ENCODE results near the gene LONP1.

LONP1 gene

GRCh38 chr19:5648464-5648863, 71.5 kb downstream of the LONP1 start:
- no peak for TF ChIP-seq POLR2A (IDR thresholded peaks at IDR 0.05; ENCODE audit: low read depth, low read length)
- DNase-seq (ENCODE audit: insufficient read length, low spot score): no peak
- no peak for FAIRE-seq

DNA sequence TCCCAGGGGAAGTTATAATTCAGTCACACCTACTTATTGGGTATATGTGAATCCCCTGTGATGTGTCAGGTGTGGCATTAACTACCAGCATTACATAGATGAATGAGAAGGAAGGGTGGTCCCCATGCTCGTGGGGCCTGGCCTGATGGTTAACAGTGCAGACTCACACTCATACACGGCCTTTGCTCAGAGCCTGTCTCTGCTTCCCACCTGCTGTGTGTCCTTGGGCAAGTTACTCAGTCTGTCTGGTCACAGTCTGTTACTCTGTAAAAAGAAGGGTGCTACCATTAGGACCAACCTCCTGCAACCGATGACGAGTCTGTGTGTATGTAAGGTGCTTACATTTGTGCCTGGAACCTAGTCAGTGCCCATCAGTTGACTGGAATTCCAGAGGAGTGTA, 73.2 kb downstream of the LONP1 start:
- FAIRE-seq: no peak
- DNase-seq (ENCODE audit: insufficient read length, low spot score): no peak
- no peak for TF ChIP-seq POLR2A (IDR thresholded peaks at IDR 0.05; ENCODE audit: low read depth, low read length)

DNA sequence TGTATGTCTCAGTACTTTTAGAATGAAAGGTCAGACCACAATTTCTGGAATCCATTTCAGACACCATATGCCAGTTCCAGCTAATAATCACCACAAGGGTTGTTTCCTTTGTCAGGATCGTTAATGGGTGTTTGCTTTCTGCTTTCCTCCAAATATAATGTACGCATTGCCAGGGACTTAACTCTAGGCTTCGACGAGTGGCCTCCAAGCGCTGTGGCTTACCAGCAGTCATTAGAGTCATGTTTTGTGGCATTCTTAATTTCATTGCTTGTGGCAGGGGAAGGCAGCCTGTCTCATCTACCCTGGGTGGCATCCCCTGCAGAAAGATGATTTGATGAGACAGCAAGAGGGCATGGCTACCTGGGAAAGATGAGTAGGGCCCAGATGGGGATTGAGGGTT, 74.5 kb downstream of the LONP1 start:
- FAIRE-seq (no peak), DNase-seq (ENCODE audit: insufficient read length, low spot score) (no peak)
- no peak for TF ChIP-seq POLR2A (IDR thresholded peaks at IDR 0.05; ENCODE audit: low read depth, low read length)

- DNase-seq (ENCODE audit: insufficient read length, low spot score) (no peak), FAIRE-seq (no peak)
- no peak for TF ChIP-seq POLR2A (IDR thresholded peaks at IDR 0.05; ENCODE audit: low read depth, low read length)
Observed at GRCh38 chr19:5644037-5644436, 75.9 kb downstream of the LONP1 start.

GRCh38 chr19:5643060-5643459, 76.9 kb downstream of the LONP1 start:
- DNase-seq (ENCODE audit: insufficient read length, low spot score) (no peak), FAIRE-seq (no peak)
- TF ChIP-seq POLR2A (IDR thresholded peaks at IDR 0.05; ENCODE audit: low read depth, low read length): no peak

GRCh38 chr19:5642204-5642603, 77.7 kb downstream of the LONP1 start:
- no peak for FAIRE-seq
- TF ChIP-seq POLR2A (IDR thresholded peaks at IDR 0.05; ENCODE audit: low read depth, low read length): no peak
- no peak for DNase-seq (ENCODE audit: insufficient read length, low spot score)

Data from H54 (cell line).